ENCODE measurements around the gene NDUFB10.
A peak's percentile ranks its signal among the peaks of the same experiment; 100 is the strongest.

NDUFB10 gene

GRCh38 chr16:1981398-1981836 is 22.1 kb downstream of the NDUFB10 start, which contains the start of gene NOXO1:
NOXO1 (minus strand) TSS chr16:1981469; CDS start chr16:1981179, 290 bp downstream.
- H3K27me3 ChIP-seq (ENCODE audit: control insufficient read depth, insufficient read depth, low read length): peaks cover 43% of the 10 kb centered on the region
- peaks cover 28% of the 10 kb centered on the region for H3K36me3 ChIP-seq (ENCODE audit: control insufficient read depth, insufficient read depth, low read length)
- peaks cover 34% of the 10 kb centered on the region for H3K4me1 ChIP-seq (ENCODE audit: control insufficient read depth, insufficient read depth, low read length)
- peak within 1 kb of the TSS; percentile 12 for H3K9ac ChIP-seq (ENCODE audit: low read length)
- H3K4me3 ChIP-seq (ENCODE audit: low read depth, low read length): peak within 1 kb of the TSS; percentile 69
- no peak within 1 kb of the TSS for H3K27ac ChIP-seq (ENCODE audit: low read depth, low read length)
- H3K9me3 ChIP-seq (ENCODE audit: control insufficient read depth, insufficient read depth, low read depth, low read length): no peaks in the 10 kb centered on the region

- Histone ChIP-seq H3K9me3 (ENCODE audit: control insufficient read depth, insufficient read depth, low read depth, low read length) (no peaks in the 10 kb centered on the region), H3K4me3 (ENCODE audit: low read depth, low read length) (no peak overlapping the region), H3K27me3 (ENCODE audit: control insufficient read depth, insufficient read depth, low read length) (peaks cover 43% of the 10 kb centered on the region), H3K4me1 (ENCODE audit: control insufficient read depth, insufficient read depth, low read length) (peaks cover 34% of the 10 kb centered on the region), H3K36me3 (ENCODE audit: control insufficient read depth, insufficient read depth, low read length) (peaks cover 26% of the 10 kb centered on the region), H3K9ac (ENCODE audit: low read length) (no peak overlapping the region), H3K27ac (ENCODE audit: low read depth, low read length) (no peak overlapping the region)
These were observed 22.7 kb downstream of the NDUFB10 start for GRCh38 chr16:1982013-1982433.

- H3K4me3 ChIP-seq (ENCODE audit: low read depth, low read length): peak overlapping the region; percentile 63
- no peak overlapping the region for H3K9ac ChIP-seq (ENCODE audit: low read length)
- H3K36me3 ChIP-seq (ENCODE audit: control insufficient read depth, insufficient read depth, low read length): peaks cover 17% of the 10 kb centered on the region
- peaks cover 34% of the 10 kb centered on the region for H3K4me1 ChIP-seq (ENCODE audit: control insufficient read depth, insufficient read depth, low read length)
- no peak overlapping the region for H3K27ac ChIP-seq (ENCODE audit: low read depth, low read length)
- H3K9me3 ChIP-seq (ENCODE audit: control insufficient read depth, insufficient read depth, low read depth, low read length): no peaks in the 10 kb centered on the region
- peaks cover 45% of the 10 kb centered on the region for H3K27me3 ChIP-seq (ENCODE audit: control insufficient read depth, insufficient read depth, low read length)
These were observed 23.7 kb downstream of the NDUFB10 start for GRCh38 chr16:1982991-1983543.

GRCh38 chr16:1983544-1984346 is 24.4 kb downstream of the NDUFB10 start, which contains the start of gene GFER:
GFER (plus strand) TSS chr16:1984193; CDS start chr16:1984219, 26 bp downstream.
- Histone ChIP-seq H3K27ac (ENCODE audit: low read depth, low read length) (peak within 1 kb of the TSS; percentile 88), H3K9ac (ENCODE audit: low read length) (peak within 1 kb of the TSS; percentile 87), H3K9me3 (ENCODE audit: control insufficient read depth, insufficient read depth, low read depth, low read length) (no peaks in the 10 kb centered on the region), H3K4me3 (ENCODE audit: low read depth, low read length) (peak within 1 kb of the TSS; percentile 83), H3K36me3 (ENCODE audit: control insufficient read depth, insufficient read depth, low read length) (peaks cover 15% of the 10 kb centered on the region), H3K27me3 (ENCODE audit: control insufficient read depth, insufficient read depth, low read length) (peaks cover 51% of the 10 kb centered on the region), H3K4me1 (ENCODE audit: control insufficient read depth, insufficient read depth, low read length) (peaks cover 34% of the 10 kb centered on the region)

- H3K27me3 ChIP-seq (ENCODE audit: control insufficient read depth, insufficient read depth, low read length): peaks cover 54% of the 10 kb centered on the region
These were observed 25.2 kb downstream of the NDUFB10 start for GRCh38 chr16:1984347-1985225.

GRCh38 chr16:1985466-1986150 is 26.3 kb downstream of the NDUFB10 start:
- H3K4me3 ChIP-seq (ENCODE audit: low read depth, low read length): peak overlapping the region; percentile 83

More at GRCh38 chr16:1984347-1985225, 25.2 kb downstream of the NDUFB10 start:
- Histone ChIP-seq H3K9ac (ENCODE audit: low read length) (peak overlapping the region; percentile 87), H3K4me1 (ENCODE audit: control insufficient read depth, insufficient read depth, low read length) (peaks cover 41% of the 10 kb centered on the region), H3K4me3 (ENCODE audit: low read depth, low read length) (peak overlapping the region; percentile 83), H3K36me3 (ENCODE audit: control insufficient read depth, insufficient read depth, low read length) (peaks cover 15% of the 10 kb centered on the region), H3K27ac (ENCODE audit: low read depth, low read length) (peak overlapping the region; percentile 88), H3K9me3 (ENCODE audit: control insufficient read depth, insufficient read depth, low read depth, low read length) (no peaks in the 10 kb centered on the region)

GRCh38 chr16:1987198-1987597 is 27.9 kb downstream of the NDUFB10 start:
- Histone ChIP-seq H3K27me3 (ENCODE audit: control insufficient read depth, insufficient read depth, low read length) (peaks cover 45% of the 10 kb centered on the region), H3K4me1 (ENCODE audit: control insufficient read depth, insufficient read depth, low read length) (peaks cover 32% of the 10 kb centered on the region), H3K36me3 (ENCODE audit: control insufficient read depth, insufficient read depth, low read length) (peaks cover 15% of the 10 kb centered on the region), H3K9ac (ENCODE audit: low read length) (no peak overlapping the region), H3K9me3 (ENCODE audit: control insufficient read depth, insufficient read depth, low read depth, low read length) (no peaks in the 10 kb centered on the region), H3K4me3 (ENCODE audit: low read depth, low read length) (no peak overlapping the region), H3K27ac (ENCODE audit: low read depth, low read length) (no peak overlapping the region)

More at GRCh38 chr16:1985466-1986150, 26.3 kb downstream of the NDUFB10 start:
- peaks cover 48% of the 10 kb centered on the region for H3K27me3 ChIP-seq (ENCODE audit: control insufficient read depth, insufficient read depth, low read length)
- H3K27ac ChIP-seq (ENCODE audit: low read depth, low read length): no peak overlapping the region
- H3K9ac ChIP-seq (ENCODE audit: low read length): no peak overlapping the region
- H3K36me3 ChIP-seq (ENCODE audit: control insufficient read depth, insufficient read depth, low read length): peaks cover 15% of the 10 kb centered on the region
- H3K9me3 ChIP-seq (ENCODE audit: control insufficient read depth, insufficient read depth, low read depth, low read length): no peaks in the 10 kb centered on the region
- H3K4me1 ChIP-seq (ENCODE audit: control insufficient read depth, insufficient read depth, low read length): peaks cover 36% of the 10 kb centered on the region

- H3K4me3 ChIP-seq (ENCODE audit: low read depth, low read length): peak within 1 kb of the TSS; percentile 77
- peaks cover 28% of the 10 kb centered on the region for H3K4me1 ChIP-seq (ENCODE audit: control insufficient read depth, insufficient read depth, low read length)
- peak within 1 kb of the TSS; percentile 66 for H3K9ac ChIP-seq (ENCODE audit: low read length)
- H3K36me3 ChIP-seq (ENCODE audit: control insufficient read depth, insufficient read depth, low read length): peaks cover 15% of the 10 kb centered on the region
- H3K27me3 ChIP-seq (ENCODE audit: control insufficient read depth, insufficient read depth, low read length): peaks cover 39% of the 10 kb centered on the region
- H3K9me3 ChIP-seq (ENCODE audit: control insufficient read depth, insufficient read depth, low read depth, low read length): no peaks in the 10 kb centered on the region
- no peak within 1 kb of the TSS for H3K27ac ChIP-seq (ENCODE audit: low read depth, low read length)
These were observed 30.1 kb downstream of the NDUFB10 start, which contains the start of gene SYNGR3 for GRCh38 chr16:1989209-1990100. SYNGR3 (plus strand) TSS chr16:1989970; CDS start chr16:1990103, 133 bp downstream.

GRCh38 chr16:1990101-1990350 is 30.7 kb downstream of the NDUFB10 start:
- Histone ChIP-seq H3K4me1 (ENCODE audit: control insufficient read depth, insufficient read depth, low read length) (peaks cover 25% of the 10 kb centered on the region), H3K36me3 (ENCODE audit: control insufficient read depth, insufficient read depth, low read length) (peaks cover 15% of the 10 kb centered on the region), H3K27ac (ENCODE audit: low read depth, low read length) (no peak overlapping the region), H3K9ac (ENCODE audit: low read length) (no peak overlapping the region), H3K4me3 (ENCODE audit: low read depth, low read length) (peak overlapping the region; percentile 77), H3K27me3 (ENCODE audit: control insufficient read depth, insufficient read depth, low read length) (peaks cover 39% of the 10 kb centered on the region), H3K9me3 (ENCODE audit: control insufficient read depth, insufficient read depth, low read depth, low read length) (no peaks in the 10 kb centered on the region)
